Left lung (tissue), 14 donors: ENCODE results near the gene EPHB6. TPM values are rescaled to one million over a fixed set of nuclear protein-coding genes. Genes with fewer than 3 reads are reported as not detected.
A peak's percentile ranks its signal among the peaks of the same experiment; 100 is the strongest.

ENCODE experiments used
- ATAC-seq: fragments of 200-7000 bp; cut with Tn5 transposase; one replicate; pipeline ENCODE4 v1.9.1; 2020; ENCODE audit warnings: moderate library complexity
- DNase-seq, 4 donors: peaks; one replicate each; pipeline ENCODE4 v3.0.0-alpha.2; 2013 to 2020
- H3K27ac ChIP-seq, 2 donors: fragments of 200-600 bp; sonication (generic) in 1 of 2; one replicate each; pipeline versions ENCODE4 v1.5.0 to v1.8.0; 2020 to 2021
- H3K27me3 ChIP-seq, 2 donors: fragments of 200-600 bp; sonication (generic) in 1 of 2; one replicate each; pipeline versions ENCODE4 v1.5.0 to v1.8.0; 2020 to 2021
- H3K36me3 ChIP-seq, 2 donors: fragments of 200-600 bp; sonication (generic) in 1 of 2; one replicate each; pipeline versions ENCODE4 v1.5.0 to v1.8.0; 2020 to 2021
- H3K4me1 ChIP-seq, 2 donors: fragments of 200-600 bp; one replicate each; pipeline ENCODE4 v1.8.0; 2021
- H3K4me3 ChIP-seq, 2 donors: fragments of 200-600 bp; sonication (generic) in 1 of 2; one replicate each; pipeline versions ENCODE4 v1.5.0 to v1.8.0; 2020 to 2021; ENCODE audit warnings: mild to moderate bottlenecking in 1 of 2
- H3K9me3 ChIP-seq, 2 donors: fragments of 200-600 bp; sonication (generic) in 1 of 2; one replicate each; pipeline versions ENCODE4 v1.5.0 to v1.8.0; 2020 to 2021
- CTCF ChIP-seq, 2 donors: fragments of 200-600 bp; sonication (generic) in 1 of 2; IDR thresholded peaks; one replicate each; pipeline versions ENCODE4 v1.5.0 to v1.8.0; 2021; ENCODE audit warnings: antibody characterized with exemption in 2 of 2
- intact Hi-C, 2 donors: fragments of 100-400 bp; cut with DNase I; formaldehyde crosslinking; loops; one replicate each; pipeline versions ENCODE4 v1.11.2 to v1.14.2; 2022
- long read RNA-seq, 12 donors: library from polyadenylated mRNA in 2 of 12; unstranded in 2 of 12; transcript quantifications; one replicate each; pipeline ENCODE4 v2.0.0 and lab custom pipeline, GENCODE V29; 2019 to 2026
- polyA plus RNA-seq, 6 donors: library from polyadenylated mRNA; unstranded; fragments of 120-200 nt; gene quantifications; one replicate each; pipeline ENCODE4 v1.2.1, GENCODE V29; 2013; ENCODE audit not compliant: insufficient read length in 6 of 6
- total RNA-seq, 2 donors: library from RNA; stranded (reverse); fragmentation: NEBNext Ultra II Directional; extraction: Animal tissue kit (Norgen Biotek cat#: 25700); gene quantifications; one replicate each; pipeline ENCODE4 v1.2.1, GENCODE V29; 2021
- donor health status: DM: no; HTN: yes; CAD: no.
- donor health status: DM: no; HTN: no; CAD: no.

Gene EPHB6
- total RNA-seq (10 to 100 TPM in 1 of 2 donors, 1 to 10 TPM in 1; 6.5 to 12.1 TPM), polyA plus RNA-seq (10 to 100 TPM; 22.4 to 42.8 (median 29.2) TPM)
- long read RNA-seq, donor 1 = 0 reads
- long read RNA-seq, donor 2, partial matches to known transcripts = 6 of 6 reads
- long read RNA-seq, donor 2, other reads (novel, unspliced or antisense) = 0 of 6 reads
- long read RNA-seq, donor 3 = 0 reads
- long read RNA-seq, donor 4, partial matches to known transcripts = 1 of 2 reads
- long read RNA-seq, donor 4, other reads (novel, unspliced or antisense) = 1 of 2 reads
- long read RNA-seq, donor 5, partial matches to known transcripts = 7 of 8 reads
- long read RNA-seq, donor 5, other reads (novel, unspliced or antisense) = 0 of 8 reads
- long read RNA-seq, donor 6 = 0 reads
- long read RNA-seq, donor 7 = 0 reads
- long read RNA-seq, donor 8 = 0 reads
- long read RNA-seq, donor 9 = 0 reads
- long read RNA-seq, donor 10, partial matches to known transcripts = 4 of 5 reads
- long read RNA-seq, donor 10, other reads (novel, unspliced or antisense) = 1 of 5 reads
- long read RNA-seq, donor 11, partial matches to known transcripts = 0 of 3 reads
- long read RNA-seq, donor 11, other reads (novel, unspliced or antisense) = 0 of 3 reads
- long read RNA-seq, donor 12, partial matches to known transcripts = 5 of 5 reads
- long read RNA-seq, donor 12, other reads (novel, unspliced or antisense) = 0 of 5 reads

DNA sequence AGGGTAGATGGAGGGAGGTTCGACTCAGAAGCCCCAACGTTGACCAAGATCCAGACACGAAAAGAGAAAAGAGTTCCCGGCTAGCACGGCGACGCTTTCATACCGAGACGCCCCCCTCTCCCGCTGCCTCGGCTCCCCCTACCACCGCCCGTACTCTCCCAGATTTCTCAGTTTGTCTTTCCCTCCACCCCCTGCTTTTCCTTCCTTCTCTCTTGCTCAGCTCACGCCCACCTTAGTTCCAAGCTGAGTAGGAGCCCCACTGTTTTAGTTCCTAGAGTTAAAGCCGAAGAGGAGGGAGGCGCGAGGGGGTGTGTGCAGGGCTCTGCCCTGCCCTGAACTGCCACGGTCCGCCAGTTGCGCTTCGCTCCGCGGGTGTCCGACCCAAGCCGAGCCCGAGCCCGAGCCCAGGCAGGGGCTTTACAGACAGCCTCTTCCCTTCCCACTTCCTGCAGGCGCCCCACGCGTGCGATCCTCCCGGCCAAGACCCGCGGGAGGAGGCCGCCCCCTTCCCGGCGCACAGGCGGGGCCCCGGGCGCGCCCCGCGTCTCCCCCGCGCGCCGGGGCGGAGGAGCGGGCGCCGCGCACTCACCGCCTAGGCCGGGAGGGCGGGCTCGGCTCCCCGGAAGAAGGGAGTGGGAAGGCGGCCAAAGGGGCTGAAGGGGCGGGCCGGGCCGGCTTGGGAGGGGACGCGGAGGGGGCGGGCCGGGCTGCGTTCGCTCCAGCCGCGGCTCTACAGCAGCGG lies at the start of gene EPHB6:
EPHB6 (plus strand) TSS at position 705 of the 742 bp plus-strand sequence. CDS start 8,152 bp downstream, outside the sequence.
- intact Hi-C loops = loop anchor here in 1 of 2 donors (10.0 kb wide), 1 partner anchor 360 kb away; no protein-coding TSS in a partner anchor
- DNase-seq (peak; percentile 84 to 94 (median 86)), ATAC-seq (peak; percentile 84)
- peak within 1 kb of the TSS; percentile 53 to 77 for H3K27ac ChIP-seq
- H3K4me1 ChIP-seq = peaks cover 0 to 24% of the 10 kb centered on the region in 2 donors
- peak within 1 kb of the TSS; percentile 67 to 68 for H3K4me3 ChIP-seq
- peaks cover 0 to 12% of the 10 kb centered on the region in 2 donors for H3K27me3 ChIP-seq
- no peaks in the 10 kb centered on the region for H3K9me3 ChIP-seq
- no peaks in the 10 kb centered on the region for H3K36me3 ChIP-seq
- TF ChIP-seq CTCF (IDR thresholded peaks at IDR 0.05) = no peak

DNA sequence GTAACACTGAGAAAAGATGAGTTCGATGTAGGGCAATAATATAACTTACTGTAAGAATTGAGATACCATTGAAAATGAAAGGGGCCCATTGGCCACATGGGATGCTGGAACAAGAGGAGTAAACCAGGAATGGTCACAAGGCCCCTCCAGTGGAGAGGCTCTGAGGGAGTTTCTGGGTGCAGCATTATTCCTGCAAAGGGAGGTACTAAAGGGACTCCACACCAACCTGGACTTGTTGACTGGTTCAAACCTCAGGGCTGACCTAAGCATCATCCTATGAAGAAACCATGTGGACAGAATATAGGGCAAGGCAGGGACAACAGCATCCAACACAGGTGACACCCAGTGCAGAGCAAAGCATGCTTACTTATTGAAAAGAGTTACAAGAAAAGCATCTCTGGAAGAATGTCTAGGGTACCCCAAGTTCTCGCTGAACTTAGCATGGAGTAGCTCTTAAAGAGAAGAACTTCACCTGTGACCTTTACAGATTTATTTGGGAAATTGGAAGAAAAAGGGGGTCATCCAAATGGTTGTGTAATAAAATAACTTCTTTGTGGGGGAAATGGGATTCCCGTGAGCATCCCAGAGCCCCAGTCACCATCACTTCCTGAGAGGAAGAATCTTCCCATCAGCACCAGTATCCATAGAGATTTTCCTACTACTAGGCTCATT lies 49.4 kb upstream of the EPHB6 start:
- H3K4me1 ChIP-seq = no peaks in the 10 kb centered on the region
- H3K27ac ChIP-seq = no peak overlapping the region
- intact Hi-C loops = no loop called here
- H3K36me3 ChIP-seq = no peaks in the 10 kb centered on the region
- TF ChIP-seq CTCF (IDR thresholded peaks at IDR 0.05) = no peak
- H3K4me3 ChIP-seq = no peak overlapping the region
- no peak for ATAC-seq
- no peaks in the 10 kb centered on the region for H3K9me3 ChIP-seq
- DNase-seq = no peak
- H3K27me3 ChIP-seq = peaks cover 2 to 27% of the 10 kb centered on the region in 2 donors

DNA sequence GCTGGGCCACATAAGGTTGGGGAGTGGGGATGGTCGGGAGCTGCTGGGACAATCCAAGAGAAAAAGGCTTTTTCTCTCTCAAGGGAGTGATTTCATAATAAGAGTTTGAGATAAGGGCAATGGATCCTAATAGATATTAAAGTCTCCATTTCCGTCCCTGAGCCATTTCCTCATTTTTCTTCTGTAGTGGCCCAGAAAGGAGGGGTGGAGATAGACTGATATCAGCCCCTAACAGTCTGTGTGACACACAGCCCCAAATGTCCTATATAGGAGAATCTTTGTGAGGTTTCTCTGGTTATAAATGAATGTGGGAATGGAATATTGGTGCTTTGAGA lies 48.9 kb upstream of the EPHB6 start:
- Histone ChIP-seq H3K9me3 (no peaks in the 10 kb centered on the region), H3K4me1 (no peaks in the 10 kb centered on the region), H3K27ac (no peak overlapping the region), H3K4me3 (no peak overlapping the region), H3K27me3 (peaks cover 2 to 28% of the 10 kb centered on the region in 2 donors), H3K36me3 (no peaks in the 10 kb centered on the region)
- intact Hi-C loops = no loop called here
- TF ChIP-seq CTCF (IDR thresholded peaks at IDR 0.05) = no peak
- DNase-seq (no peak), ATAC-seq (no peak)

GRCh38 chr7:142806957-142807356 lies 47.9 kb upstream of the EPHB6 start:
- H3K27me3 ChIP-seq = peaks cover 2 to 37% of the 10 kb centered on the region in 2 donors
- H3K9me3 ChIP-seq = no peaks in the 10 kb centered on the region
- no peaks in the 10 kb centered on the region for H3K36me3 ChIP-seq
- H3K4me1 ChIP-seq = no peaks in the 10 kb centered on the region
- ATAC-seq (no peak), DNase-seq (no peak)
- H3K4me3 ChIP-seq = no peak overlapping the region
- no peak for TF ChIP-seq CTCF (IDR thresholded peaks at IDR 0.05)
- intact Hi-C loops = no loop called here
- peak overlapping the region in 1 of 2 donors; percentile 41 for H3K27ac ChIP-seq
